GM19467 (cell line): Measurements from ENCODE around the gene DSTYK.
A peak's percentile ranks its signal among the peaks of the same experiment; 100 is the strongest.

Experiments
- ATAC-seq: cut with Tn5 transposase; IDR thresholded peaks from one replicate; pipeline ENCODE4 v1.9.1; 2021; ENCODE audit warnings: mild to moderate bottlenecking, moderate library complexity; ENCODE audit not compliant: unreplicated experiment

Gene DSTYK

DNA sequence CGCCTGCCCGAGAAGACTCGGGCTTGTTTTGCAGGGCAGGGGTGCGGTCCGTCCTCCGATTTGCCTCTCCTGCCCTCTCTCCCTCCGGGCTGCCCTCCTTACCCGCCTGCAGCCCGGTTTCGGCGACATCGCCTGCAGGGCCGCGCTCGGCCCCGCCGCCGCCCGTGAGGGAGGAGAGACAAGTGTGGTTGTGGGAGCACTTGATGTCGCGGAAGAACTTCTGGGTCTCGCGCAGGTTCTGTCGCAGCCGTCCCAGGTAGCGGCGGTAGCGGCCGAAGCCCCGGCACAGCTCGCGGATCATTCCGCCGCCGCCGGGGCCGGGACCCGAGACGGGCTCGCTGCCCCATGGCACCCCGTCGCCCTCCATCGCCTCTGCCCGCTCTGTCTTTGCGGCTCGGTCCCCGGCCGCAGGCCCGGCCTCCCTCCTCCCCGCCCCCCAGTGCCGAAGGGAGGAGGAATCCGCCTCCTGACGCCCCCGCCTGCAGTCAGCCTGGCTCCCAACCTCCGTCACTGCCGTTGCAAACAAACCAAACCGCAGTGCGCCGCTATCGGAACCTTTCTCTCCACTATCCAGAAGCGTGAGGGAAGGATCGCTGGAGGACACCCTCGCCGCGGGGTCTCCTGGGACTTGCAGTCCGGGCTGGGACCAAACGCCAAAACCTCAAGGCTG is at the start of gene DSTYK:
DSTYK (minus strand) TSS at position 534 of the 670 bp plus-strand sequence; CDS start at position 367, 167 bp downstream.
- ATAC-seq, result peak; percentile 88

DNA sequence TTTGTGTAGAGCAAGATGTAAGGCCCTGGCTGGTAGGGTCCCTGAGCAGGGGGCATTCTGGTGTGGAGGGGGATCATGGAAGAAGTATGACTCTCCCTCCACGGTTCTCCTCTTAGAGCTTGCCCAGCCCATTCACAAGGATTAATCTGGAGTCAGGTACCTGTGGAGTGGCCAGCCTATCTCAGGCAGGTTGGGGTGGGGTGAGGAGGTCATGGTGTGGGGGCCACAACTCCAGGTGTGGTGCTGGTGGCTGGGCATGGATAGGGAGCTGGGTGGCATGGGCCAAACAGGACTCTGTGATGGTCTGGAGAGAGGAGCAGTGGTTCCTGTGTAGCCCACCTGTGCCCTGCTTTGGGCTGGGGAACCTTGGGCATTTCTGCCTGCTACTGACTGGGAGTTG is 48.5 kb upstream of the DSTYK start:
- ATAC-seq, result no peak

GRCh38 chr1:205259324-205259832 is 47.9 kb upstream of the DSTYK start:
- no peak for ATAC-seq

GRCh38 chr1:205258719-205259118 is 47.2 kb upstream of the DSTYK start:
- ATAC-seq, result no peak

GRCh38 chr1:205258261-205258691 is 46.8 kb upstream of the DSTYK start:
- no peak for ATAC-seq

GRCh38 chr1:205257735-205258134 is 46.2 kb upstream of the DSTYK start:
- ATAC-seq, result no peak

DNA sequence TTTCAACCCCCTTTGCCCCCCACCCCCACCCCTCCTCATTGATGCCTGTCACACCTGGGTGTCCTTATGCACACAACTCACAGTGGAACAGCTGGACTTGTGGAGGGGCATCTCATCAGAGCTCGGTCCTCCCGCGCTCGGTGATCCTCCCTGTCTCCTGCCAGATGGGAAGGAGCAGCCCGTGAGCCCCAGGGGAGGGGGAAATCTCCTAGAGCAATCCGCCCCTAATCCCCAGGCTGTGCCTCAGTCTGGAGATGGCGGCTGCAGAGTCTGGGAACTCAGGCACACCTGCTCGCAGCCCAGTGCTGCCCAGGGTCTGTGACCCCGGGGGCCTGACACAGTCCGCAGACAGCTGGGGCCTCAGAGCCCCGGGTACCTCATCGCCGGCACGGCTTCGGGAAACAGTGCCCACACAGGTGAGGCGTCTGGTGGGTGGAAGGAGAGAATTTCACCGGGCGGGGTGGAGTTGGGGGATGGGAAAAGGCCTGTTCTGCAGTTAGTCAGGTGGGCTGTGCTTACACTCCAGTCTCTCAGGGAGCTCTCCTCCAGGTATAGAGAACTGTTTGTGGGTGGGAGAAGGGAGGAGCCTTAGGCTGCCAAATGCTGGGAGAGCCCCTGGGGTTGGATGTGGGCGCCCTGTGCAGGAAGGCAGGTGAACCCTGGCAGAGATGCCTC is 45.6 kb upstream of the DSTYK start:
- no peak for ATAC-seq

DNA sequence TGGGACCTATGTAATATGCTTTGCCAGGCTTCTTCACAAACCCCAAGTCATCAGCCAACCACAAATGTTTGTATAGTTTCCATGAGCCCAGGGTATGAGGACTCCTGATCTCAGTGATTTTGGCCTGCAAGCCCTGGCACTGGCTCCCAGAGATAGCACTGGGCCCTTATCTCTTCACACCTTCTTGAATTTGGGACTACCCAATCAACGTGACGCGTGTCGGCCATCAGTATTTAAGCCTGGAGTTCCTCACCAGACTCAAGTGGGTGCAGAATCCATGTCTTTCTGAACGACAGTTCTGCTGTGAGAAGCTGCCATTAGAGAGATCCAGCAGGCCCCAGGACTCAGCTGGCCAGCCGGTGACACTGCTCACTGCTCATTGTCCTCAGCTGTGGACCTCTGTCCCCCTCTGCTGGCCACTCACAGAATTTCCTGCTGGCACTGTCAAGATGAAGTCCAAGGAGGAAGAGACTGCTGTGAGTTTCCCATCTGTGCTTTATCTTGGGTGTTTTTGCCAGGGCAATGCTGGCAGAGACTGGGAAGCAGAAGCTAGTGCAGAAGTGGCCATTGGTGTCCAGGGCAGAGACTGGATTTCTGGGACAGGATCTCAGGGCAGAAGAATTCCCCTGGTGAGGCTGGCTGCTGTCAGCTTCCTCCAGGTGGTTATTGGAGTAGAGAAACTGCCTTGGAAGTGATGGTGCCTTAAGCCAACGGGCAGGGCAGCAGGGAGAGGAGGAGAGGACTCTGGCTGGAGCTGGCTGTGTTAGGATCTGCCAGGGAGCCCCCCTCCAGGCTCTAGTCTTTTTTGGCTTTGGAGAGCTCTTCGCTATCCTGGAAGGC is 44.7 kb upstream of the DSTYK start:
- no peak for ATAC-seq

DNA sequence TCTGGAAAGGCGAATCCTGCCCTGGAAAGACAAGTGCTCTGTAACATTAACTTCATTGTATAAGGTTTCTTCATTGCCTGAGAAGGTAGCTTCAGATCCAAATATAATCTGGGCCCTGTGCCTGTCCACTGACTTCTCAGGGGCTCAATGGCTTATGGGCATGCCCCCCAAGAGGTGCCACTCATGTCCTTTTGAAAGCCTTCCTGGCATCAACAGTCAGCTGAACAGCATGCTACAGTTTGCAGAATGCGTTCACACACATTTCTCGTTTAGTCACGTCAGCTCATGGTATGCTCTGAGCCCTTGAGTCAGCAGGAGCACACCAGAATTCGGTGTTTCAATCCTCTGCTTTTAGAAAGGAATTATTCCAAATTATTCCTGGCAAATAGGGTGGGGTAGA is 40.1 kb upstream of the DSTYK start:
- no peak for ATAC-seq

DNA sequence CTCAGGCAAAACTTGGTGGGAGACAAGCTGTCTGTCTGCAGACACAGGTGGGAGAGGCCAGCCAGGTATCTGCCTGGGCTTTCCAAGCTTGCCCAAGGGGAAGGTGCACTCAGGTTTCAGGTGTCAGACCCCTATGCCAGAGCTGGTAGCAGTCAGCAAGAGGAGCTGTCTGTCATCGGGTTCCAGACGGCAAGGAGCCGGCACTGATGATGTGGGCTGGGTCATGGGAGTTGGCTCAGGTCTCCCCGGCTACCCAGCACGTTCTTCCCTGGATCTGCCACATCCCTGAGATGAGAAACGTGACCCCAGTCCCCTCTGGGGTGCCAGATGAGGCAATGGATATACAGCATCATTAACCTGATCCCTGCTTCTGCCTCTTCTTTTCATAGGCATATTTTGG is 39.2 kb upstream of the DSTYK start:
- ATAC-seq, result no peak

DNA sequence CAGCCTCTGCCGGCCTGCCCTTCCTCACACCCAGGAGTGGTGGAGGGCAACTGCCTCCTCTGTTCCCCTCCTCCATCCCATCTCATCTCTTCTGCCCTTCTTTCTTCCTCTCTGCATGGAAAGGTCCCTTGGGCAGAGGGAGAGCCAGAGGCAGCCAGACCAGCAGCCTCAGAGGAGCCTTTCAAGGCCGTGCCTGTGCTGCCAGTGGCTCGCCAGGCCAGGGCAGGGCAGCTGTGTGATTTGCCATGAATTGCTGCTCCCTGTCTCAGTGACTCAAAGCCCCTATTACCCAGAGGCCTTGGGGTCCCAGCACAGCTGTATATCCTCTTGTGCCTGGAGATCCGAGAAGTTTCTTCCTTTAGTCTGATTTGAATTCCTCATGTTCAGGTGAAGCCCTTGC is 38.1 kb upstream of the DSTYK start:
- no peak for ATAC-seq

- ATAC-seq, result no peak
These were observed 37.5 kb upstream of the DSTYK start for GRCh38 chr1:205248793-205249601.

GRCh38 chr1:205247130-205247921 is 35.8 kb upstream of the DSTYK start:
- no peak for ATAC-seq

GRCh38 chr1:205246351-205247119 is 35.0 kb upstream of the DSTYK start:
- no peak for ATAC-seq

DNA sequence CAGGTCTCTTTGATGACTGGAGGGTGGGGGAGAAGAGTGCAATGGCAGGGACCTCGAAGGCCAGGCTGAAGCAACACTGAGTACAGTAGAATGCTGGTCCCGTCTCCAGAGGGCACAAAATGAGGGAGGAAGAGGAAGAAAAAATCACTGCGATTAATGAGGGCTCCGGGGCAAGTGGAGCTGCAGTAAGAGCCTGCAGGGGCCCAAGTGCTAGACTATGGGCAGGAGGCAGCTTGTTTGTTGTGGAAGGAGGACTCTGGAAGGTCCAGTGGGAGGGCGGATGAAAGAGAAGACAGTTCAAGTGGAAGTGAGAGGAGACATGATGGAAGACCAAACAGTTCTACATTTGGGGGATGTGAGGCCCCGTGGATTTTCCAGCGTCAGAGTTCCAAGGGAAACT is 33.6 kb upstream of the DSTYK start:
- no peak for ATAC-seq

DNA sequence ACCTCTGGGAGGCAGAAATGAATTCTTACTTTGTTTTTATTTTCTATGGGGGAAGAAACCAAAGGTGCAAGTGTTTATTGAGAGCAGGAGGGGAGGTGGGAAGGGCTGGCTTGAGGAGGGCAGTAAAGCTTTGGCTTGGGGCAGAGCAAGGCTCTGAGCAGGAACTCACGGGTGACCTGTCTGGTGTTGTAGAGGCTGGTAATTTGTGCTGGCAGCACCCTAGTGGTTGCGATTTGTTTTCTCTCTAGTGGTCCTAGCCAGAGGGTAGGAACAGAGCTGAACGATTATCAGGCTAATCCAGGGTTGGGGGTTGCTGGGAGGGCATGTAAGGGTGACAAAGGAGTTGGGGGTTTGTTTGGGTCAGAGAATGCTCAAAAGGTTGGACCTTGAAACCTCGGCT is 32.9 kb upstream of the DSTYK start:
- ATAC-seq, result no peak

DNA sequence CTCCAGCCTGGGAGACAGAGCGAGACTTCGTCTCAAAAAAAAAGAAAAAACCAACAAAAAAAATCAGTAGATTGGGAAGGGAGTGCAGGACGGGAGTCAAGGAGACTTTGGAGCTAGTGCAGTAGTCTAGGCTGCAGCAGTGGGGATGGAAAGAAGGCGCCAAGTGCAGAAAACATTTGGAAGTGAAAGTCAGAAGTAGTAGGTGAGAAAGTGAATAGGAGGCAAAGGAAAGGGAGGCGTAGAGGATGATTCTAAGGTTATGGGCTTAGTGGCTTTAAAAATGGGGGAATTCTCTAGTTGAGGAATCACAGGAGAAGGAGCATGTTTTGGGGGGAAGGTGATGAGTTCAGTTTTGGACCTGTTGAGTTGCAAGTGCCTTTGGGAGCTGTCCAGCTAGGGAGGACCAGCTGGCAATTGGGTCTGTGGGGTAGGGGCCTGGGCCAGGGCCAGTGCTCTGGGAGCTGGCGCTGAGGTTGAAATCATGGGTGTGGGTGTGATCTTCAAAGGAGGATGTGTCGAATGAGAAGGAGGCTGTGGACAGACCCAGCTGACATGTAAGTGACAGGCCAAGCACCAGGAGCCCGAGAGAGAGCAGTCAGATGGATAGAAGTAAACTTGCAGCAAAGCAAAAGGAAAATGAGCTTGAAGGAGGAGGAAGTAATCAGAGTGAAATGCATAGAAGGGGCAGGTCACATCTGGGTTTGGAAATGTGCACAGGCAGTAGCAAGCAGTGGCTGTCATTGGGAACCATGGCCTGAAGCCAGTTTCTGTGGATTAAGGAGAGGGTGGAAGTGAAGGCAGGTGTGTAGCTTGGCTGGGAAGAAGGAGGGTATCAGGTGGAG is 32.1 kb upstream of the DSTYK start:
- ATAC-seq, result no peak

GRCh38 chr1:205241366-205242030 is 30.0 kb upstream of the DSTYK start:
- ATAC-seq, result no peak
